HepG2 (cell line): ENCODE results near the gene LRRC45. TPM values are rescaled to one million over a fixed set of nuclear protein-coding genes. Genes with fewer than 3 reads are reported as not detected.

Experiments used
- ATAC-seq: fragments of 200-7000 bp; cut with Tn5 transposase; 3 replicates; pipeline ENCODE4 v1.9.1; 2020; ENCODE audit warnings: mild to moderate bottlenecking, moderate library complexity
- BruUV-seq: library from RNA; stranded (reverse); fragments of 400-500 nt; replicated peaks from 2 replicates; lab custom pipeline; 2021; lab: Mats Ljungman, UMichigan
- CTCF ChIA-PET: fragments of 300-600 bp; formaldehyde crosslinking; extraction: SDS; loops from one replicate; lab custom pipeline; 2021; ENCODE audit warnings: low total read pairs, inconsistent platforms, low intra/inter-chr PET ratio; lab: Yijun Ruan, JAX
- POLR2A ChIA-PET: fragments of 350-600 bp; sonication (Branson Sonifier 250); formaldehyde crosslinking; loops from one replicate; lab custom pipeline; 2020; ENCODE audit warnings: antibody characterized with exemption, inconsistent platforms; lab: Yijun Ruan, JAX
- DNase-seq: peaks from one replicate; pipeline ENCODE4 v3.0.0-alpha.2; 2015; ENCODE audit warnings: low spot score
- FAIRE-seq: peaks from 3 replicates; lab custom pipeline; 2011; peaks lifted over from hg19 to GRCh38; lab: Jason Lieb, UNC
- H2AFZ ChIP-seq: one replicate; pipeline ENCODE4 v1.6.1; 2011; ENCODE audit warnings: low read length, inconsistent platforms
- H3K27ac ChIP-seq: fragments of 300-600 bp; 3 replicates; pipeline ENCODE4 v1.8.0; 2011; ENCODE audit warnings: mixed run types, mild to moderate bottlenecking, mixed read lengths, low read length, inconsistent platforms; ENCODE audit not compliant: insufficient read depth; ENCODE audit errors: extremely low read length
- H3K27me3 ChIP-seq, 2 experiments: fragments of 200-600 bp in 1 of 2; 2 replicates in 1 of 2; 3 replicates in 1 of 2; pipeline versions ENCODE4 v1.6.0 to v1.8.0; 2011; ENCODE audit warnings: low read length in 2 of 2, mild to moderate bottlenecking in 2 of 2, moderate library complexity in 2 of 2, inconsistent platforms in 1 of 2; ENCODE audit not compliant: insufficient read depth in 2 of 2, control insufficient read depth in 1 of 2
- H3K36me3 ChIP-seq, 2 experiments: fragments of 200-600 bp in 1 of 2; replicated peaks in 1 of 2; 2 replicates in 1 of 2; 3 replicates in 1 of 2; pipeline versions ENCODE4 v1.5.1 to v1.8.0; 2011; ENCODE audit warnings: low read length in 2 of 2, inconsistent platforms in 1 of 2; ENCODE audit not compliant: insufficient read depth in 2 of 2, control insufficient read depth in 1 of 2
- H3K4me1 ChIP-seq: 2 replicates; pipeline ENCODE4 v1.5.1; 2012; ENCODE audit warnings: low read length, inconsistent platforms; ENCODE audit not compliant: insufficient read depth
- H3K4me2 ChIP-seq: 2 replicates; pipeline ENCODE4 v1.6.0; 2011; ENCODE audit warnings: low read depth, low read length, inconsistent platforms
- H3K4me3 ChIP-seq, 3 experiments: fragments of 200-600 bp in 1 of 3; sonication (generic), shearing (Covaris generic) in 1 of 3; replicated peaks in 1 of 3; 2 replicates each; pipeline ENCODE4 v1.5.1; 2011 to 2016; ENCODE audit warnings: low read length in 3 of 3, inconsistent platforms in 2 of 3, low read depth in 2 of 3, mild to moderate bottlenecking in 2 of 3, control low read depth in 1 of 3, mixed read lengths in 1 of 3; ENCODE audit not compliant: insufficient read depth in 1 of 3
- H3K79me2 ChIP-seq: one replicate; pipeline ENCODE4 v1.6.1; 2011; ENCODE audit warnings: low read length, inconsistent platforms; ENCODE audit not compliant: insufficient read depth
- H3K9ac ChIP-seq: 2 replicates; pipeline ENCODE4 v1.6.0; 2011; ENCODE audit warnings: mild to moderate bottlenecking, low read depth, low read length, inconsistent platforms; ENCODE audit not compliant: insufficient read depth
- H3K9me3 ChIP-seq: 2 replicates; pipeline ENCODE4 v1.5.1; 2012; ENCODE audit warnings: mild to moderate bottlenecking, low read length
- H4K20me1 ChIP-seq: 2 replicates; pipeline ENCODE4 v1.6.0; 2011; ENCODE audit warnings: inconsistent platforms, mild to moderate bottlenecking, low read length, moderate library complexity; ENCODE audit not compliant: insufficient read depth
- POLR2G ChIP-seq: fragments of 200-400 bp; formaldehyde crosslinking; IDR thresholded peaks from 2 replicates; pipeline ENCODE4 v1.6.1; 2018; ENCODE audit warnings: mild to moderate bottlenecking, low read depth, low read length, moderate library complexity
- ZBTB7B ChIP-seq: sonication (generic); formaldehyde crosslinking; IDR thresholded peaks from 2 replicates; pipeline ENCODE4 v1.4.0; 2020; ENCODE audit warnings: missing genetic modification reagents
- ZXDC ChIP-seq: sonication (generic); formaldehyde crosslinking; IDR thresholded peaks from 2 replicates; pipeline ENCODE4 v1.5.0; 2020; ENCODE audit warnings: mild to moderate bottlenecking, missing genetic modification reagents
- WGBS: methylation state at CpG from one replicate; pipeline ENCODE4 v1.1.6; 2017; ENCODE audit warnings: low lambda C conversion rate; 5-methylcytosine and 5-hydroxymethylcytosine counted together
- in situ Hi-C: cut with HindIII; loops from 2 replicates; pipeline ENCODE4 v1.10.0; 2017; ENCODE audit warnings: low pct_unique_long_range_greater_than_20kb; ENCODE audit not compliant: extremely low pct_ligation_motif_present
- intact Hi-C: fragments of 100-400 bp; cut with micrococcal nuclease; formaldehyde crosslinking; loops from one replicate; pipeline ENCODE4 v1.10.0; 2022; ENCODE audit not compliant: unreplicated experiment
- polyA plus RNA-seq, 8 experiments: library from polyadenylated mRNA; depleted of rRNA in 3 of 8; stranded (reverse) in 7 of 8; unstranded in 1 of 8; fragments of >200 nt; fragmentation: Illumina TruSeq in 4 of 8; extraction: Trizol in 4 of 8; gene quantifications; 2 replicates each; pipeline versions ENCODE4 v1.2.1 to v1.2.3, GENCODE V29; 2011 to 2016; ENCODE audit warnings: low read depth in 4 of 8, missing spikeins in 1 of 8, mixed read lengths in 1 of 8; ENCODE audit not compliant: insufficient read depth in 1 of 8
- total RNA-seq, 5 experiments: library from RNA; depleted of rRNA; stranded (reverse); fragments of >200 nt; fragmentation: Illumina TruSeq; extraction: Trizol; gene quantifications; 2 replicates each; pipeline ENCODE4 v1.2.3, GENCODE V29; 2016; ENCODE audit warnings: low read depth in 1 of 5
- TF ChIP-seq, protein P1 (sequence below): sonication (generic); formaldehyde crosslinking; IDR thresholded peaks from 2 replicates; pipeline ENCODE4 v1.5.1; 2020; ENCODE audit warnings: missing genetic modification reagents, mild to moderate bottlenecking, borderline replicate concordance

LRRC45 gene
- total and polyA plus RNA-seq, 2 of the 13 experiments (the other 11 are each of a cell fraction or from before 2014, with no cell fraction given), result 11.6 to 48.1 TPM

DNA sequence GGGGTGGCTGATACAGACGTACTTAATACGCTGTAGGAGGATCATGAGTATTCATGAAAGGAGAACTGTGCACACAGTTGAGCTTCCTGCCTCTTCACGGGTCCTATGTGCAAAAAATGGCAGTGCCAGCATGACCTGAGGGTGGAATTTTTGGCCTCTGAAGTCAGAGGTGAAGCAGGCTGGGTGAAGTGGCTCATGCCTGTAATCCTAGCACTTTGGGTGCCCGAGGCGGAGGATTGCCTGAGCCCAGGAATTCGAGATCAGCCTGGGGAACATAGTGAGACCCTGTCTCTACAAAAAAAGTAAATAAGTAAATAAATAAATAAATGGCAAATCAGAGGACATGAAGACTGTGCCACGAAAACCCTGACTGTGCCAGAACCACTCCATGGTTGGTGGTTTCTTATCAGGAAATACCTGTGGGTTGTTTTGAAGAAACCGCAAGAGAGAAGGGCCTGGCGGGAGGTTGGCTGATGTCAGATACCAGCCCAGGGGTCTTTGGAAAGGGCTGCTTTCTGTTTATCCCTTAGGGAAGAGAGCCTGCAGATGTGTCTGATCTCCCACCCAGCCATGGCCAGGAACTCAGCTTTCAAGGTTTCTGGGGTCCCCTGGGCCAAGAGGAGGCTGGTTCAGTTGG, 42.3 kb upstream of the LRRC45 start:
- no peak for DNase-seq
- Histone ChIP-seq H2AFZ (no peak overlapping the region), H3K36me3 (peaks cover 14 to 37% of the 10 kb centered on the region in 2 experiments), H3K27ac (peak overlapping the region; percentile 36), H3K9me3 (no peaks in the 10 kb centered on the region), H4K20me1 (no peaks in the 10 kb centered on the region), H3K27me3 (no peaks in the 10 kb centered on the region), H3K79me2 (peaks cover 26% of the 10 kb centered on the region), H3K4me3 (no peak overlapping the region), H3K9ac (no peak overlapping the region), H3K4me1 (peaks cover 70% of the 10 kb centered on the region), H3K4me2 (no peak overlapping the region)
- TF ChIP-seq ZXDC (CRISPR knock-in tag), result no peak
- no peak for TF ChIP-seq ZBTB7B (CRISPR knock-in tag)
- 0 out of 2 replicates have a peak, but pooled peaks have one; percentile 30 for TF ChIP-seq POLR2G
- TF ChIP-seq, protein P1, sequence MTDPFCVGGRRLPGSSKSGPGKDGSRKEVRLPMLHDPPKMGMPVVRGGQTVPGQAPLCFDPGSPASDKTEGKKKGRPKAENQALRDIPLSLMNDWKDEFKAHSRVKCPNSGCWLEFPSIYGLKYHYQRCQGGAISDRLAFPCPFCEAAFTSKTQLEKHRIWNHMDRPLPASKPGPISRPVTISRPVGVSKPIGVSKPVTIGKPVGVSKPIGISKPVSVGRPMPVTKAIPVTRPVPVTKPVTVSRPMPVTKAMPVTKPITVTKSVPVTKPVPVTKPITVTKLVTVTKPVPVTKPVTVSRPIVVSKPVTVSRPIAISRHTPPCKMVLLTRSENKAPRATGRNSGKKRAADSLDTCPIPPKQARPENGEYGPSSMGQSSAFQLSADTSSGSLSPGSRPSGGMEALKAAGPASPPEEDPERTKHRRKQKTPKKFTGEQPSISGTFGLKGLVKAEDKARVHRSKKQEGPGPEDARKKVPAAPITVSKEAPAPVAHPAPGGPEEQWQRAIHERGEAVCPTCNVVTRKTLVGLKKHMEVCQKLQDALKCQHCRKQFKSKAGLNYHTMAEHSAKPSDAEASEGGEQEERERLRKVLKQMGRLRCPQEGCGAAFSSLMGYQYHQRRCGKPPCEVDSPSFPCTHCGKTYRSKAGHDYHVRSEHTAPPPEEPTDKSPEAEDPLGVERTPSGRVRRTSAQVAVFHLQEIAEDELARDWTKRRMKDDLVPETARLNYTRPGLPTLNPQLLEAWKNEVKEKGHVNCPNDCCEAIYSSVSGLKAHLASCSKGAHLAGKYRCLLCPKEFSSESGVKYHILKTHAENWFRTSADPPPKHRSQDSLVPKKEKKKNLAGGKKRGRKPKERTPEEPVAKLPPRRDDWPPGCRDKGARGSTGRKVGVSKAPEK, result no peak
- in situ Hi-C loops (no loop called here), intact Hi-C loops (no loop called here)
- WGBS, result 94% methylated on average over 9 of the region's 9 CpGs
- BruUV-seq, result no TSS peak
- no peak for ATAC-seq
- POLR2A ChIA-PET, result interaction anchor here (1.0 to 14.1 kb wide), 6 partner anchors 8 to 42 kb away, joined by 4 to 382 read pairs (median 54); partner anchors contain the start of genes CENPX, LRRC45 and NOTUM
- FAIRE-seq, result no peak
- CTCF ChIA-PET, result interaction anchor here (5.6 kb wide), 1 partner anchor 21 kb away, joined by 25 read pairs; the partner anchor contains the start of gene NOTUM
